DMS53 treated with DMSO at 0.1 percent for 48 hours (cell line): ENCODE results near the gene LEMD1.
"Not testable (repeated sequence)": the region's sequence is repeated elsewhere in the genome, so short reads cannot be mapped to it uniquely, and the experiment has no call there.

Experiments
- DNase-seq: peaks from one replicate; lab custom pipeline; 2025; ENCODE audit not compliant: unreplicated experiment; lab: John Stamatoyannopoulos, UW

LEMD1 gene

GRCh38 chr1:205432116-205432515 is 10.3 kb upstream of the LEMD1 start:
- DNase-seq, result no peak

DNA sequence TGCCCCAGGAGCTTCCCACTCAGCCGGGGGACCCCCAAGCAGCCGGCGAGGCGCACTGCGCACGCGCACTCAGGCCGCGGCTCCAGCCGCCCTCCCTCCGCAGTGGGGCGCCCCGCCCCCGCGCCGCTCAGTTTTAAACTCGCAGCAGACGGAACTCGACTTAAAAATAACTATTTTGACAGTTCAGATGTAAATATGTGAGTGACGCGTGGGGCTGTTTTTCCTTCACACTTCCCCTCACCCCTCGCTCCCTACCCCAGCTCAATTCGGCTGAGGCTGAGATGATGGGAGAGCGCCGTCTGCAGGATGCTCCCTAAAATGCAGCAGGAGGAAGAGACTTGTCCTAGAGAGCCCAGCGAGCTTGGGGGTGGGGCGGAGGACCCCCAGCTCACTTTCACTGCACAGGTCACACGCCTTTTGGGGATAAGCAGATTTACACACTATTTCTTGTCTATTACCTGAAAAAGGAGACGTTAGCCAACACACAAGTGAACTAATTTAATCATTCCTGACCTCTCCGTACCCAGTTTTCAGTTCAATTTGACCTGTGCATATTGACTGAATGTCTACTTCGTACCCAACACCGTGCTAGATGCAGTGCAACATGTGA is 8.9 kb upstream of the LEMD1 start:
- peak; percentile 78 for DNase-seq

DNA sequence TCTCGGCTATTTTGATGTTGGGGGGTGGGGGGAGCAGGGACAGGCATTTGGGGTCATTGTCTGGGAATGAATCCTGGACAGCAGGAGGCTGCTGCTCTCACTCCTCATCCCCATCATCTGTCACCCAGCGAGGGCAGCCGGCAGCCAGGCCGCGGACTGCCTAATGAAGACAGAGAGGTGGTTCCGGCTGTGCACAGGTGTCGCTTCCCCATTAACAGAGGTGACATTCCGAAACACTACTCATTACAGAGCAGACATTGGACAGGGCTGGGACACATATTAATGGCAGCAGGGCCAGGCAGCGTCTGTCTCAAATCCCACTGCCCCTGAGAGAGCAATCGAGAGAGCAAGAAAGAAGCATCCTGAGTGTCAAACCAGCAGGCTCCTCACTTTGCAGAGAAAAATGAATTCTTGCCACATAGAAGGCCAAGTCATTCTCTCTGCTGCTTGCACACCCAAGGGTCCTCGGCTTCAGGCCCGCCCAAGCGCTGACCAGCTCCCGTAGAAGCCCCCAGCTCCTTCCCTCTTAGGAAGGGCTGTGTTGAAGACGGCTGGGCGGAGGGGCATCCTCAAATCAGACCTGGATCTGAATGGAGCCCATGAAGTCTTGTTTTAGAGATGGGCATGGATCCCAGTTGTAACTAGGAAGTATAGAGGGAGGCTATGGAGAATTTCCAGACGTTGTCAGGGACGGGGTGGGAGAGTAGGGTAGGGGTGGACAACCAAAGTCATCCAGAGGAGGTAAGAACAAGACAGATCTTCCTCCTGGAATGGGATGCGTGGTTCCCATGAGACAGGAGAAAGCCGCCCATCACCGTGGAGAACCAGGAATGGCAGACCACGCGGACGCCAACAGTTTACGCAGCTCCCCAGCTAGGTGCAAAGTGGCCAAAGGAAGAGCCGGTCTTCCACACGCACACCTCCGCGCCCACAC is 8.2 kb upstream of the LEMD1 start:
- peak; percentile 40 for DNase-seq

- DNase-seq, result no peak
Measured at GRCh38 chr1:205424901-205425600, 3.2 kb upstream of the LEMD1 start.

DNA sequence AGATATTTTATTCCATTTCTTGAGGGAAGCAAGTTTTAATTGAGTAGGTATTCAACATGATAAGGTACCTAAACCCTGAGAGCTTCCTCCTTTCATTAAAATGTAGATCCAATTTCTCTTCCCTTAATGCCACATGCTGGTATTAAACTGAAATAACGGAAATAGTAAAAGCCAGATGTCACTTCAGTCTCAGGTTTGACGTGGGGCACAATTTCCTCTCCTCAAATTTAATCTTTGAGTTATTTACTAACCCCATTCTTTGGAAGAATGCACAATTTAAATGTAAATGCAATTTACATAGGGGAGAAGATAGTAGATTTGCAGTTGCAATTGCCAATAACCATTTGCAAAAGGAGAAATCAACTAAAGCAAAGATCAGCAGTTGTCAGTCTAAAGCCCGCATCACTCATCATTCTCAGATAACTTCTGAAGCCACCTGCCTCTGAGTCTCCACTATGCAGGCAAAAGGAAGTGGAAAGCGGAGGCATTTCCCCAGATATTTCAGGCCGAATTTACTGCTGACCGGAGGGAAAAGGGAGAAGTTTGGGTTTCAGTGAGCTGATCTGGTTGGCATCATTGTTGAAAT is 2.1 kb upstream of the LEMD1 start:
- no peak for DNase-seq

DNA sequence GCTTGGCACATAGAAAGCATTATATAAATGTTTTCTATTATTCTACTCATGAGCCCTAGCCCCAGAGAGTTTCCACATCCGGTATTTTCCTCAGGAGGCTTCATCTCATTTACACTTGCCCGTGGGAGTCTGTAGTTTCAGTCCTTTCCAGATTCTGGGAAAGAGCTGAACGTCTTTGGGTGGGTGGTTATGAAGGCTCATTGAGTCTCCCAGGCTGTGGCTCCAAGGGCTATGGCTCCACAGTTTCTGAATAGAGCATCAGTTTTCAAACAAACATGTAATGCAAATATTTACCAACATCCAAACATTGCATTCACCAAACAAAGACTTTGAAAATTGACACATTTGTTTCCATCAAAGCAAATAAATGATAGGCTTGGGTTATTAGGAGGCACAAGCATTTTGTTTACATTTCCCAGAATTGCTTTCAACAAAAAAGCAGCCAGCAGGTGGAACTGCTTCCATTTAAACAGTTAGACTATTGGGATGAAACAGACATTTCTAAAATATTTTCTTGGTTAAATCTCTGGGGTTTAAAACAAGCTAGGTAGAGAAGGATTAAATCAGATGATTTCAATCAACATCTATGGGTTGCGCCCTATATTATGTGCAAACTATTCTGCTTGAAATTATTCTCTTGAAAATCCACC is 1.3 kb upstream of the LEMD1 start:
- DNase-seq, result peak; percentile 81

GRCh38 chr1:205420938-205421337 is 918 bp downstream of the LEMD1 start:
- no peak for DNase-seq

DNA sequence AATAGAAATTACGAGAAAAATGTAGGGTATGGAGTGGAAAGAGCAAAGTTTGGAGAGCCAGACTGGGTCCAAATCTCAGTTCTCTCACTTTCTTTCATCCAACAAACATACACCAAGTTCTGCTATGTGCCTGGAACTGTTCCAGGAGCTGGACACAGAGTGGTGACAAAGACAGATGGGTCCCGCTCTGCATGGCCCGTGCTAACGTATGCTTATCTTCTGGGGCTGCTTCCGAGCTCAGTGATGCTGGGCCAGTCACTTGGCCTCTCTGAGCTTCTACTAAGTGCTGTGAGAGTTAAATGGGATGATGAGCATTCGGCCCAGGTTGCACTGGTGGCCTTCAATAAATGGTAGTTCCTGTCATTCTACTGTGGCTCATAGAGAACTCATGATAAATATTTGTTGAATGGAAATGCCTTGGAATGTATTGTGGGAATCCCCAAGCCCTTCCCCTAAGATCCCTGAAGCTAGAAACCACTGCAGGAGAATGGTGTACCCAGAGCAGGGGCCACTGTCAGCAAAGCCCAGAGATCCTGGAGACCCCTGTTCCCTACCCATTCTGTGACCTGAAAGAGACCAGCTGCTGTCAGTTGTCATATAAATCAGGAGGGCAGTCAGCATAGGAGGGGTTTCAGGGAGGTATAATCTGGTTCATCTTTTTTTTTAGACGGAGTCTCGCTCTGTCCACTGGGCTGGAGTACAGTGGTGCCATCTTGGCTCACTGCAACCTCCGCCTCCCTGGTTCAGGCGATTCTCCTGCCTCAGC is 3.8 kb downstream of the LEMD1 start:
- DNase-seq, result no peak

DNA sequence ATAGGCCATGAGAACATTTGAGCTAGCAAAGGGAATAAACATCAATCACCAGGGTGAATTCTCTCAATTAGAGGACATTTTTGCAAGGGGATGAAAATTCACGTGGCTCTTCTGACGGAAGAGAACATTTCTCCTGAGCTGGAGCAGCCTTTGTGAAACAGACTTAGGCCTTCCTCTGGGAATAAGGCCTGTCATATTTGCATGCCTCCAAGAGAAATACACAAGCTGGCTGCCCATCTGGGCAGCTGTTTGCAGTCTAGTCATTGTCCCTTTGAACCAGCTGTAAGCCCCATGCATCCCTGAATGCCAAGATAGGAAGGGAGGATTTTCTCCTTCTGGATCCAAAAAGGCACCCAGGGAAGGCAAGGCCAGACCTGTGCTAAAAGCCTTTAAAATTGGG is 5.5 kb downstream of the LEMD1 start:
- DNase-seq, result no peak

DNA sequence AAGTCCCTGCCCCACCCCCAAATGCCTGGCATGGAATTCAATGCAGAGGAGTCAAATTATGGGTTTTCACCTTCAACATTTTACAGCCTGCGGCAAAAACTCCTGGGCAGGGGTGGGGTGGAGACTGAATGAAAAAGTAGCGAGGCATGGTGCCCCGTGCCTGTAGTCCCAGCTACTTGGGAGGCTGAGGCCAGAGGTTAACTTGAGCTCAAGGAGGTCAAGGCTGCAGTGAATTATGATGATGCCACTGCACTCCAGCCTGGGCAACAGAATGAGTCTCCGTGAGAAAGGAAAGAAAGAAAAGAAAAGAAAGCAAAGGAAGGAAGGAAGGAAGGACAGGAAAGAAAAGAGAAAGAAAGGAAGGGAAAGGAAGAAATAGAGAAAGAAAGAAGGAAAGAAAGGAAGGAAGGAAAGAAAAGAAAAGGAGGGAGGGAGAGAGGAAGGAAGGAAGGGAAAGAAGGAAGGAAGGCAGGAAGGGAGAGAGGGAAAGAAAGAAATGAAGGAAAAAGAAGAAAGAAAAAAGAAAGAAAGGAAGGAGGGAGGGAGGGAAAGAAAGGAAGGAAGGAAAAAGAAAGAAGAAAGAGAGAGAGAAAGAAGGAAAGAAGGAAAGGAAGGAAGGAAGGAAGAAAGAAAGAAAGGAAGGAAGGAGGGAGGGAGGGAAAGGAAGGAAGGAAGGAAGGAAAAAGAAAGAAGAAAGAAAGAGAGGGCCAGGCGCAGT is 11.1 kb downstream of the LEMD1 start:
- no peak for DNase-seq

- DNase-seq, result no peak
Measured at GRCh38 chr1:205407970-205408369, 13.9 kb downstream of the LEMD1 start.

- DNase-seq, result not testable (repeated sequence)
Measured at GRCh38 chr1:205406252-205406651, 15.6 kb downstream of the LEMD1 start.

DNA sequence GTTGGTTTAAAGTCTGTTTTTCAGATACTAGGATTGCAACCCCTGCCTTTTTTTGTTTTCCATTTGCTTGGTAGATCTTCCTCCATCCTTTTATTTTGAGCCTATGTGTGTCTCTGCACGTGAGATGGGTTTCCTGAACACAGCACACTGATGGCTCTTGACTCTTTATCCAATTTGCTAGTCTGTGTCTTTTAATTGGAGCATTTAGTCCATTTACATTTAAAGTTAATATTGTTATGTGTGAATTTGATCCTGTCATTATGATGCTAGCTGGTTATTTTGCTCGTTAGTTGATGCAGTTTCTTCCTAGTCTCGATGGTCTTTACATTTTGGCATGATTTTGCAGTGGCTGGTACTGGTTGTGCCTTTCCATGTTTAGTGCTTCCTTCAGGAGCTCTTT is 17.4 kb downstream of the LEMD1 start:
- DNase-seq, result not testable (repeated sequence)

- no peak for DNase-seq
Measured at GRCh38 chr1:205398586-205398985, 23.3 kb downstream of the LEMD1 start.

GRCh38 chr1:205396967-205397616 is 24.8 kb downstream of the LEMD1 start:
- peak; percentile 93 for DNase-seq

GRCh38 chr1:205395616-205396015 is 26.2 kb downstream of the LEMD1 start:
- DNase-seq, result no peak

GRCh38 chr1:205392650-205393049 is 29.2 kb downstream of the LEMD1 start:
- no peak for DNase-seq

DNA sequence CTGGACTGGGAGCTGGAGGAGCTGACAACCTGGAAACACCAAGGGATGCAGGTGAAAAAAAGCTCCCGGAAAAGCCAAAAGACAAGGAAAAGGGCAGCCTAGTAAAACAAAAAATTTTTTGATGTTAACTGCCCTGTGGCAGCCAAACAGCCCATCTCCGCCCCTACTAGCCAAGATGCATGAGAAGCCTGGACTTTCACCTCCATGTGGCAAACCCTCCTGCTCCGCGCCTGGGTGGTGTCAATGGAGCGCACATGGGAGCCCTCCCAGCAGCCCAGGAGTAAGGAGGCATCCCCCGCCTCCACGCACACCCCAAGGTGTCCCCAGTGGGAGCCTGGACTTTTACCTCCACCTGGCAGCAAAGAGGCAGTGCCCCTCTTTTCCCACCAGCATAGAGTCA is 30.5 kb downstream of the LEMD1 start:
- DNase-seq, result no peak

DNA sequence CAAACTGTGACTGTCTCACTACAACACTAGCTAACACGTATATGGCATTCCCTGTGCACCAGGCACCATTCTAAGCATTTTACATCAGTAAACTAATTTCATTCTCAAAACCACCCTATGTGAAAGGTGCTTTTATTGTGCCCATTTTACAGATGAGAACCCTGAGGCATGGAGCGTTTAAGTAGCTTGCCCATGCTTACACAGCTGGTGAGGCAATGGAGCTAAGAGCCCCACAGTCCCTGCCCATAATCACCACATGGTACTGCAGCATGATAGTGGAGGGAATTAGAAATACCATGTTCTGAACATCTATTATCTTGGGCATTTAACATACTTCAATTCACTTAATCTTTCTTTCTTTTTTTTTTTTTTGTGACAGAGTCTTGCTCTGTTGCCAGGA is 34.0 kb downstream of the LEMD1 start:
- no peak for DNase-seq
